Lung (tissue), 12 donors: ENCODE measurements around the gene OR10J5. TPM values are rescaled to one million over a fixed set of nuclear protein-coding genes. Genes with fewer than 3 reads are reported as not detected.

Source experiments
- ATAC-seq: fragments of 200-7000 bp; cut with Tn5 transposase; one replicate; pipeline ENCODE4 v1.9.1; 2020; ENCODE audit warnings: moderate number of reproducible peaks; ENCODE audit not compliant: insufficient read depth, low FRiP score
- DNase-seq, 3 donors: peaks; one replicate each; pipeline ENCODE4 v3.0.0-alpha.2; 2013 to 2017
- H3K27ac ChIP-seq, 2 donors: one replicate each; pipeline ENCODE4 v1.5.1; 2013; ENCODE audit warnings: mild to moderate bottlenecking in 2 of 2, moderate library complexity in 2 of 2, control low read depth in 1 of 2, inconsistent platforms in 1 of 2, low read depth in 1 of 2, low read length in 1 of 2
- H3K27me3 ChIP-seq, 3 donors: one replicate each; pipeline ENCODE4 v1.5.1; 2013; ENCODE audit warnings: low read length in 2 of 3; ENCODE audit not compliant: control insufficient read depth in 3 of 3, insufficient read depth in 3 of 3
- H3K36me3 ChIP-seq, 4 donors: one replicate each; pipeline ENCODE4 v1.5.1; 2013; ENCODE audit warnings: low read length in 4 of 4, mild to moderate bottlenecking in 1 of 4, moderate library complexity in 1 of 4; ENCODE audit not compliant: control insufficient read depth in 4 of 4, insufficient read depth in 4 of 4
- H3K4me1 ChIP-seq, 5 donors: one replicate each; pipeline ENCODE4 v1.5.1; 2013; ENCODE audit warnings: low read length in 5 of 5, mild to moderate bottlenecking in 2 of 5, moderate library complexity in 1 of 5; ENCODE audit not compliant: control insufficient read depth in 5 of 5, insufficient read depth in 5 of 5
- H3K4me3 ChIP-seq: one replicate; pipeline ENCODE4 v1.5.1; 2013; ENCODE audit warnings: mild to moderate bottlenecking, control low read depth, moderate library complexity
- H3K9ac ChIP-seq, 2 donors: one replicate each; pipeline ENCODE4 v1.5.1; 2013; ENCODE audit warnings: low read length in 2 of 2, control low read depth in 1 of 2; ENCODE audit not compliant: insufficient read depth in 1 of 2
- H3K9me3 ChIP-seq, 4 donors: one replicate each; pipeline ENCODE4 v1.5.1; 2013; ENCODE audit warnings: low read length in 3 of 4, mild to moderate bottlenecking in 1 of 4, moderate library complexity in 1 of 4; ENCODE audit not compliant: control insufficient read depth in 4 of 4, insufficient read depth in 3 of 4
- CTCF ChIP-seq: IDR thresholded peaks from 2 replicates; pipeline ENCODE4 v1.5.1; 2012; ENCODE audit warnings: mild to moderate bottlenecking; ENCODE audit errors: control extremely low read depth, extremely low read depth
- WGBS, 2 donors: extraction: QIAGEN DNeasy Blood & Tissue Kit; methylation state at CpG; one replicate each; pipeline ENCODE4 v1.1.7; 2013; 5-methylcytosine and 5-hydroxymethylcytosine counted together
- polyA plus RNA-seq, 2 donors: library from polyadenylated mRNA; stranded (reverse); fragments of 200-250 nt; gene quantifications; one replicate each; pipeline ENCODE4 v1.2.1, GENCODE V29; 2013
- total RNA-seq, 2 donors: library from RNA; depleted of rRNA in 1 of 2; stranded (reverse); fragments of >200 nt in 1 of 2; gene quantifications; one replicate each; pipeline ENCODE4 v1.2.1, GENCODE V29; 2014 to 2021
- donor health status: control.
- donor health status: control.
- donor health status: Bipolar disorder and iron deficiency.
- donor health status: healthy.
- donor health status: DM: yes; HTN: yes; CAD: no.

OR10J5 gene
- total and polyA plus RNA-seq, 4 donors = not detected

DNA sequence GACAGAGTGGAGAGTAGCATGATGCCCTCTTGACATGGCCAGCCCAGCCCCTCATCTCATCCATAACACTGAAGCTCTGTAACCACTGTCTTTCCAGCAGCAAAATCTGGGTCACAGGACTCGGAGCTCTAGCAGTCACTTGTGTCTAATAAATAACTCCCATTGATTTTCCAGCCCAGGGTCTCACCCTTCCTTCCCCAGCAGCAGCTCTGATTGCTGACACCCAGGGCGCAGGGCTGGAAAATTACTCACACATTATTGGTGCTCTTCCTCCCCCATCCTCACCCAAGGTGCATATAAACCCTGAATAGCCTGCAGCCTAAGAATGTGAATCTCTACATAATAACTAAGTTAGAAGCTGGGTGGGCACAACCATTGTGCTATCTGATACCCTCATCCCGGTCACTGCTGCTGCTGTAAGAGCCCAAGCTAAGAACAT is 21.1 kb upstream of the OR10J5 start:
- ATAC-seq = no peak
- peaks cover 0 to 2% (median 0%) of the 10 kb centered on the region in 4 donors for H3K9me3 ChIP-seq
- no peaks in the 10 kb centered on the region for H3K27me3 ChIP-seq
- H3K9ac ChIP-seq = no peak overlapping the region
- no peak for DNase-seq
- H3K27ac ChIP-seq = no peak overlapping the region
- H3K36me3 ChIP-seq = no peaks in the 10 kb centered on the region
- 53 to 66% methylated on average over 3 of the region's 3 CpGs for WGBS, 2 donors
- TF ChIP-seq CTCF = no peak
- no peak overlapping the region for H3K4me3 ChIP-seq
- no peaks in the 10 kb centered on the region for H3K4me1 ChIP-seq

DNA sequence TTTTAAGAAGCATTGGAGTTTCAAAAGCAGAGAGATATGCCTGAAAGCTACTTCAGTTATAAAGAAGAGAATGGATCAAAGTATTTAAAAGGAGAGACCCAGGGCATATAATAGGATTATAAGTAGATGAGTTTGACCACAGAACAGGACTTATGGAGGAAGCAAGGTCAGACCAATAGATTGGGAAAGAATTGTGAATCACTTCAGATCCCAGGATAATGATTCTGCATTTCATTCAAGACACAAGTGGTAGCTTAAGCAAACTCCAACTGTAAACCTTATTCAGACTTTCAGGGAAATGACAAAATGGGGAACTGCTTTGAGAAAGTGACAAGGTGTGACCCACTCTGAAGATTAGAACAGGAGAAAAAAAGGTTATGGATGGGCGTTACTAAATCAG is 18.9 kb upstream of the OR10J5 start:
- WGBS, 2 donors = 65 to 79% methylated on average over 1 of the region's 1 CpG
- H3K9ac ChIP-seq = no peak overlapping the region
- H3K4me1 ChIP-seq = no peaks in the 10 kb centered on the region
- TF ChIP-seq CTCF = no peak
- no peaks in the 10 kb centered on the region for H3K27me3 ChIP-seq
- DNase-seq (no peak), ATAC-seq (no peak)
- no peak overlapping the region for H3K27ac ChIP-seq
- H3K36me3 ChIP-seq = no peaks in the 10 kb centered on the region
- no peak overlapping the region for H3K4me3 ChIP-seq
- peaks cover 0 to 2% (median 0%) of the 10 kb centered on the region in 4 donors for H3K9me3 ChIP-seq

GRCh38 chr1:159554261-159554660 is 18.5 kb upstream of the OR10J5 start:
- no peaks in the 10 kb centered on the region for H3K36me3 ChIP-seq
- no peaks in the 10 kb centered on the region for H3K9me3 ChIP-seq
- no peak overlapping the region for H3K9ac ChIP-seq
- no peak overlapping the region for H3K4me3 ChIP-seq
- no peak for DNase-seq
- ATAC-seq = no peak
- no peak for TF ChIP-seq CTCF
- 40 to 55% methylated on average over 3 of the region's 3 CpGs for WGBS, 2 donors
- H3K4me1 ChIP-seq = no peaks in the 10 kb centered on the region
- no peaks in the 10 kb centered on the region for H3K27me3 ChIP-seq
- no peak overlapping the region for H3K27ac ChIP-seq

DNA sequence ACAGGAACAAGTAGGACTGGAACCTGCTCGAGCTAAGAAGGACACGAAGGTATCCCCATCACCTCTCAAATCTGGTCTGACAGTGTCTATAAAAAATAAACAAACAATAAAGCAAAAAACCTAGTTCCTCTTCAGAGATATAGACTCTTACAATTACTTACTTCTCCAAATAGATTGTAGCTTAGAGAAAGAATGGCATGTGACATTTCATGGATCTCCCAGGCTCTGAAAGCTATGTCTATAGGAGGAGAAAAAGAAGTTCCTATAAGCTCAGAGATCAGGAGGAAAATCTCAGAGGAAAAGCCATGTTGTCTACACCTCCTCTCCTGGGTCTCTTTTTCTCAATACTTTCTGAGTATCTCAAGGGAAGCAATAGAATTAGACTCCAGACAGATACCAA is 12.3 kb upstream of the OR10J5 start:
- no peak for TF ChIP-seq CTCF
- no peak for DNase-seq
- Histone ChIP-seq H3K4me3 (no peak overlapping the region), H3K36me3 (no peaks in the 10 kb centered on the region), H3K9me3 (no peaks in the 10 kb centered on the region), H3K9ac (no peak overlapping the region), H3K27ac (no peak overlapping the region), H3K27me3 (no peaks in the 10 kb centered on the region), H3K4me1 (no peaks in the 10 kb centered on the region)
- ATAC-seq = no peak
- 76 to 83% methylated on average over 2 of the region's 2 CpGs for WGBS, 2 donors
